CD4-positive, alpha-beta T cell treated with Interleukin-4 for 4 hours (primary cell): ENCODE results near the gene IGSF9.

Experiments used
- DNase-seq: peaks from one replicate; pipeline ENCODE4 v3.0.0-alpha.2; 2020

Gene IGSF9

GRCh38 chr1:159895286-159895685 is 50.1 kb downstream of the IGSF9 start:
- no peak for DNase-seq

GRCh38 chr1:159892944-159893343 is 52.5 kb downstream of the IGSF9 start:
- no peak for DNase-seq

DNA sequence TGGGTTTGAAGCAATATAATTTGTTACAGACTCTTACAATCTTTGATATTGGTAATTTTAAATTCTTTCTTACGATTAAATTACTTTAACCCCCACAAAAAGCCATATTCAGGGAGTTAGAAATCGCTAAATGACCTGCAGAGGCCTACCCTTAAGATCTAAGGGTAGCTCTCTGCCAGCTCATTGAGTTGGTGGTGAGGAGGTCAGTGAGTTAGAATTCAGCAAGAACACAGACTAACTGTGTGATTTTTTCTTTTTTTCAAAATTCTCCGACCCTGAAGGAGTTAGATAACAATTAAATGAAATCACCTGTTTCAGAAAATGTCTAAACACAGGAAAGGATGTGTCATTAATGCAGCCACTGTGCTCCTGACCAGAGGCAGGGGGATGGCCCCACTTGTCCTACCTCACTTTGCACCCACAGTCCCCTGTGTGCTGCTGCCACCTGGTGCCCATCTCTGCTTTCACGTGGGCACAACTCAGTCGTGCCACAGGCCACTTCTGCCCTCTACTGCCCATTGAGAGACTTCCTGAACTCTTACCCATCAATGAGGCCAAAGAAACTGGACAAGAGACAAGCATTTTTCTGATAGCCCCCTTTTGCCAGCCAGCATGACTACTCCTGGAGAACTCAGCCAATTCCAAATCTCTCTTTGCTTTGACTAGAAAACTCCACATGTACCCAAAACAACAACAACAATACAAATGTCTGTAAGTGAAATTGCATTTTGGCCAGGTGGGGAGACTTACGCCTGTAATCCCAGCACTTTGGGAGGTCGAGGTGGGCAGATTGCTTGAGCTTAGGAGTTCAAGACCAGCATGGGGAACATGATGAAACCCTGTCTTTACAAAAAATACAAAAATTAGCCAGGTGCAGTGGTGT is 53.9 kb downstream of the IGSF9 start:
- DNase-seq, result peak; percentile 84

GRCh38 chr1:159890390-159890789 is 55.0 kb downstream of the IGSF9 start:
- no peak for DNase-seq

DNA sequence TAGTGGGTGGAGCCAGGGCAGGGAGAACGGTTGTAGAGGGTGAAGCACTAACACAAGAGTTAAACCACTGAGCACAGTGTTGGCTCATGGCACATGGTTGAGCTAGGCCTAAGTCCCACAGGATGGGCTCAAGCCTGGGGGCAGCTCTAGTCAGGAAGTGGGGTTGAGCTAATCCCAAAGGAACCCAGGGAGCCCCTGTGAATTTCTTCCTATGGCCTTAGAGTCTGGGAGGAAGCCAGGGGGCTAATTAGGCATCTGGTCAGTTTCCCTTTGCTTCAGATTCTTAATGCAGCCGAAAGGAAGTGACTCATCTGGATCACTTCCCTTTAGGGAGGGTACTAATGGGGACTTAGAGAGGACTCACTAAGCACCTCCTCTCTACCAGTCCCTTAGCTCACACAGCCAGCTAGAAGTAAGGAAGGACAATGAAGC is 55.6 kb downstream of the IGSF9 start:
- DNase-seq, result no peak

GRCh38 chr1:159889202-159889601 is 56.2 kb downstream of the IGSF9 start:
- no peak for DNase-seq

- DNase-seq, result no peak
Observed at GRCh38 chr1:159884296-159884695, 61.1 kb downstream of the IGSF9 start.

- DNase-seq, result no peak
Observed at GRCh38 chr1:159883134-159883533, 62.3 kb downstream of the IGSF9 start.

- no peak for DNase-seq
Observed at GRCh38 chr1:159882527-159882862, 62.9 kb downstream of the IGSF9 start.

DNA sequence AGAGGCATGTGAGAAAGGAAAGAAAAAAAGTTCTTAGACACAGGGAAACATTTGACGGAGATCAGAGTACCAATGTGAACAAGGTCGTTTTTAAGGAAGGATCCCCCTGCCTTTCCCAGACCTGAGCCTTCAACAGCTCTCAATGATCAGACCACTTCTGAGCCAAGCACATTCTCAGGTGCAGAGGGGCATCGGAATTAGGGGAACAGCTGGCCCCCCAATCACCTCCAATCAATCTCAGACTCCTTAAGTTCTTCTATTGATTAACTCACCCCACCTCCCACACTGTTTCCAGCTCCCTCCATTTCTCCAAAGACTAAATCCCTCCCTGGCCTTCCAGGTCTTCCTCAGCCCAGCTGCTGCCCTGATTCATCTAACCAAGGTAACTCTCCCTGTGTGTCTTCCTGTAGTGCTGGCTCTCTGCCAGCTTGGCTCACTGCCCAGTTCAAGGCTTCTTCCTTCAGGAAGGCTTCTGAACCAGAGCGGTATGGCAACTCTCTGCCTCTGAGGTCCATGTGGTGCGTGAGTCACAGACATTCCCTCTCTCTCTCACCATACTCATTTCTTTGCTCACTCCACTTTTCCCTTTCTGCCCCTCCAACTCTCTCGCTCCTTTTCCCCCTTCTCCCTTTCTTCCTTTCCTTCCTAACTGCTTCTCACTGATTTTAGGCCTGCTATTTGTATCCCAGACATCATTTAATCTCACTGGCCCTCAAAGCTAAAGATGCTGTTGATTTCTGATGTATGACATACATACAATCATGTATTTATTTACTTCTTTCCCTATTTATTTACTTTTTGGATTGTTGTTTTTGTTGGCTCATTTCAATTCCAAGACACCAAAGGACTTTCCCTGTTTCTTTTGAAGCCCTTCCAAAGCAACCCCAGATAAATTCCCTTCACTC is 63.5 kb downstream of the IGSF9 start:
- DNase-seq, result peak; percentile 31

DNA sequence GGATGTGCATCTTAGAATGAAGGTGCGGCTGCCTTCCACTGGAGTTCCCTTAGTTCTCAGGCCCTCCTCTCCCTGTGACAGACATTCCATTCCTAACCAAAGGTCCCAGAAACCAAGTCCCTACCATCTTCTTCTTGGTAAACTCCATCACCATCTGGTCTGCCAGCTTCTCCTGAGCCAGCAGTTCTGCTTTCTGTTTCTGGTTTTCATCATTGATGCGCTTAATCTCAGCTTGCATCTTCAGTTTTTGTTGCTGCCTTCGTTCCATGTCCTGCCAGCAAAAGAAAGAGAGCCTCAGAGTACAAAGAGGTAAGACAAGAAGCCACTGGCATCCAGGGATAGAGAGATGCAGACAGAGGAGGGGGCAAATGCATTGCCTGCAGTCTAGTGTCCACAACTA is 65.0 kb downstream of the IGSF9 start:
- no peak for DNase-seq

GRCh38 chr1:159879977-159880376 is 65.4 kb downstream of the IGSF9 start:
- no peak for DNase-seq

DNA sequence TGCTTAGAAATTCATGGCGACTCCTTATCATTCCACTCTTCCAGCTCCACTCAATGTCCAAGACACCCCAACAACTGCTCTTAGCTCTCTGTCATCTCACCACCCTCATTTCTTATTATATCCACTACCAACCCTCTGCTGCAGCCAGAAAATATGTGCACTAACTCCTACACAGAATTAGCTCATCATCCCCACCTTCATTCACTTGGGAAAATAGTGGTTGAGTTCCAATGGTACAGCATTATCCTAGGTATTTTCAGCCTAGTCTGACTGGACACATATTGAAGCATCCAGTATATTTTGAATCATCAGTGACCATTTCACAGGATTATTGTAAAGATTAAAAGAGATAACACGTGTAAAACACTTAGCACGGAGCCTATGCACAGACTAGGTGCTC is 66.3 kb downstream of the IGSF9 start:
- DNase-seq, result no peak

- DNase-seq, result no peak
Observed at GRCh38 chr1:159877695-159878444, 67.5 kb downstream of the IGSF9 start.
